Stimulated activated CD8-positive, alpha-beta memory T cell treated with anti-CD3 and anti-CD28 coated beads, Interleukin-7, amount 100 ng/mL, for 48 hours (primary cell): ENCODE measurements around the gene SLC13A1.

Experiments
- DNase-seq, 2 donors: peaks; one replicate each; pipeline ENCODE4 v3.0.0-alpha.2; 2020; ENCODE audit warnings: low read depth in 1 of 2; ENCODE audit errors: extremely low read depth in 1 of 2

The SLC13A1 gene

DNA sequence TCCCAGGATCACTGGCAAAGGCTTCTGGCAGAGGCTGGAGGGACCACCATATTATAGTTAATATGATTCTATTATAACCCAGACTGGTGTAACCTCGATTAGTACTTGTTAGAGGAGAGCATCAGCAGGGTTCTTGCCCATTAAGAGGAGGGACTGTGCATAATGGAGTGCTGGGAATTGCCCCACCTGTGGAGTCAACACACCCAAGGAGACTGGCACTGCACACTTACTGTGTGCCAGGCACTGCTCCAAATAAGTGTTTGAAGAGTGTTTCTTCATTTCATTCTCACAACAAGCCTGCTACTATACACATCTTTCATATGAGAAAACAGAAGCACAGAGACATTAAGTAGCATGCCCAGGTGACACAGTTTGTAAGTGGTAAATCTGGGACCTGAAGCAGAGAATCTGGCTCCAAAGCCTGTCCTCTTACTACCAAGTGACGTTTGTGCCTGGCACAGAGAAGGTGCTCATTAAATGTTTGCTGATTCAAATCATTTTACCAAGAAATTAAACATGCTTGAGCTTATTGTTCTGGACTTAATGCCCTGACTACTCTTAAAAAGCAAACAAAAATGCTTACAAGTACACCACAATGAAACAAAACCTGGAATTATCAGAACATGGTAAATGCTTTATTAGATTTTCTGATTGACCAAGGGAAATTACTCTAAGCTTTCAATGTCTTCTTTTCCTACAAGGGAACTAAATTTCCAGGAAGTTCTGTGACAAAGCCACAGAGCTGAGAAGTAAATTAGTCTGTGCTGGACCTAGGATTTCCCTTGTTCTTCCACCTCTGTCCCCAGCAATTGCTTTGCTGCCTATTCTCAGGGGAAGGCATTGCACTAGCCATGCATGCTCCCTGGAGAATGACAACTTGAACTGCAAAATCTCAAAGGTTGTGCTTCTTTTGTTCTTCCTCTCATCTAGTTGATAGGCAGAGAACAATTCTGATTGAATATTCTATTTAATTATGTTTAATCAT lies 809 bp downstream of the SLC13A1 start:
- DNase-seq = no peak

DNA sequence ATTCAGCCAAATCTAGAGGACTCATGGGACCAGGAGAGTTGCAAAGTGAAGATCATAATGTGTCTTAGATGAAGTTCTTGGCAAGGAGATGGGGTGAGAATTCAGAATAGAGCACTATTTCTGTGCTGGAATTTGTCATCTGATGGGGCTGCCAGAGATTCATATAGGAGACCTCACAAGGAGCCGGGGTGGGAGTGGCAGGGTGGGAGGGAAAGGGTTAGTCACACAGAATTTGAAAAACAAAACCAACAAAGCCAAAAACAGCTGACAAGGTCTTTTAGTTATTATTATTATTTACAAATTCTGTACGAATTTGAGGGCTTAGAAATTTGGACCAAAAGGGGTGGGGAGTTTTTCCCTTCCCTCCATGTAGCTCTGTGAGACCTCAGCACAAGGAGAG lies 1.7 kb downstream of the SLC13A1 start:
- no peak for DNase-seq

DNA sequence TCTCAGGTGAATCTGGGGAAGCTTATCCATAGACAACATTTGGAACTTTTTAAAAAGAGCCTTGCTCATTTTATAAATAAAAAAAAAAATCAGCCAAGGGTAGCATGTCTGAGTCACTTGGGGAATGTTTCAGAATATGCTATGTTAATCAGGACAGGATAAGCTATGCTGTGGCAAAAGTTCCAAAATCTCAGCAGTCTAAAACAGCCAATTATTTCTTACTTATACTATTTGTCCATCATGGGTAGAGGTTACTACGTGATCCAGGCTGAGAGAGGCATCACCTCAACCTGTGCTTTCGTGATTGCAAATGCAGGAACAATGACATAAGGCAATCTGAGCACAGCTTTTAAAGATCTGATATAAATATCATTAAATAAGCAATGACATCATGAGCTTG lies 6.5 kb downstream of the SLC13A1 start:
- DNase-seq = no peak

GRCh38 chr7:123191132-123191531 lies 8.6 kb downstream of the SLC13A1 start:
- DNase-seq = no peak

- no peak for DNase-seq
Observed at GRCh38 chr7:123190109-123190831, 9.5 kb downstream of the SLC13A1 start.

DNA sequence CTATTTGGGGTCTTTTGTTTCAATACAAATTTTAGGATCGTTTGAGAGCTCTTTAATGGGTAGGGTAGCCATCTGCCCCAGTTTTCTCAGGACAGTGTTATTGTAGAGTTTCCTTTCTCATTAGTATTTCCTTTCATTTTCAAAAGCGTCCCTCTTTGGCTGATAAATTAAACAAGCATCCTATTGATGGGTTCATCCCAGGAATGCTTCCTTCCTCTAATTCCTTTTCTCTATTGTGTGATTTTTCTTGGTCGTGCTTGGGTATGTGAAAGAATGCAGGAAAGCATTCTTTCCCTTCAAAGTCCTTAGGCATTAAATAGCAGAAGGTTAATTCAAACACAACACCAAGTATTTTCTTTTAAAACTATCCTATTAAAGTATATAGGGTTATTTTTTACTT lies 14.0 kb downstream of the SLC13A1 start:
- DNase-seq = no peak

DNA sequence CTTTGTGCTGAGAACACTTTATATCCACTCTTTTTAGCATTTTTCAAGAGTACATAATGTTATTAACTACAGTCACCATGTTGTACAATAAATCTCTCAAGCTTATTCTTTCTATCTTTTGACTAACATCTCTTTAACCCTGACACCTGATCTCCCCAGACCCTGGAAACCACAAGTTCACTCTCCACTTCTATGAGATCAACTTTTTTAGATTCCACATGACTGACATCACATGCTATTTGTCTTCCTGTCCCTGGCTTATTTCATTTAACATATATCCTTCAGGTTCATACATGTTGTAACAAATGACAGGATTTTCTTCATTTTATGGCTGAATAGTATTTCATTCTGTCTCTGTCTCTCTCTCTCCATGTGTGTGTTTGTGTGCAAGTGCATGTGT lies 15.5 kb downstream of the SLC13A1 start:
- DNase-seq = no peak

GRCh38 chr7:123183431-123183830 lies 16.3 kb downstream of the SLC13A1 start:
- DNase-seq = no peak

DNA sequence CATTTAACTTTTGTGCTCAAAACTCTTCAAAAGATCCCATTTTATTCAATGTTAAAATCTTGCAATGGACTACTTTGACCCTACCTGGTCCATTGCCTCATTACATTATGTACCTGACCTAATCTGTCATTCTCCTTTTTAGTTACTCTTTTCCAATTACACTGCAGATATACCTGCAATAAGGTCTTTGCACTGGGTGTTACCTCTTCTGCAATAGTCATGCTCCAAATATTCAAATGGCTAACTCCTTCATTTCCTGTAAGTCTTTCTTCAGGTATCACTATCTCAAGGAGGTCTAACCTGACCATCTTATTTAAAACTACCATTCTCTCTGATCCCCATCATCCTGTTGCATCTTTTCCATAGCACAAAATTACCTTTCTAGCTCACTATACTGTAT lies 22.3 kb downstream of the SLC13A1 start:
- DNase-seq = no peak

DNA sequence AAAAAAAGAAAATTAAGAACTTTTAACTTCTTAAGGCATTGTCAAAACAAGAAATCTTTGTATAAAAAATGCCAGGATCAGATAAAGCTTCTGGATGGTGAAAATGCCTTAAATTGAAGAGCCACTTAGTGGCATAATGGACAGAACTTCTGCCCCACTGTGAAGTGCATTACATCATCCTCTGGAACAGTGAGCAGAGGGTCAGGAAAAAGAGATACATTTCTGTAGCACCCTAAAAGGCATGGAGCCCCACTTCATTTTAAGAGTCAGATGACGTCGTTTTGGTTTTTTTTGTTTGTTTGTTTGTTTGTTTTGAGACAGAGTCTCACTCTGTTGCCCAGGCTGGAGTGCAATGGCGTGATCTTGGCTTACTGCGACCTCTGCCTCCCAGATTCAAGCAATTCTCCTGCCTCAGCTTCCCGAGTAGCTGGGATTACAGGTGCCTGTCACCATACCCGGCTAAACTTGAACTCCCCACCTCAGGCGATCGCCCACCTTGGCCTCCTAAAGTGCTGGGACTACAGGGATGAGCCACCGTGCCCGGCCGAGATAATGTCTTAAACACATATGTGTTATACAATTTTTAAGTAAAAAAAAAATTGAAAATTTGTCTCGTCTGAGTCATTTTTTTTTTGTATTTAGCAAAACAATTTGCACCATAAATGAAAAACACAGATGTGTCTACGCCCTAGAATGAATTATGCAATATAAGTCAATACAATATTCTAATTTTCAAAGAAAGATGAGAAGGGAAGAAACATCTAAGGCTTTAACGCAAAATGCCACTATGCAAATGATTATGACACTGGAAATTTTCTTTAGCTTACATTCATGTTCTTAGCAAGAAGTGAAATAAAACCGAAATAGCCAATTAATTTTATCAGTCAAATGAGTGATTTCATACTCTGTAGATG lies 29.2 kb downstream of the SLC13A1 start:
- no peak for DNase-seq

- no peak for DNase-seq
Observed at GRCh38 chr7:123169065-123169464, 30.7 kb downstream of the SLC13A1 start.

DNA sequence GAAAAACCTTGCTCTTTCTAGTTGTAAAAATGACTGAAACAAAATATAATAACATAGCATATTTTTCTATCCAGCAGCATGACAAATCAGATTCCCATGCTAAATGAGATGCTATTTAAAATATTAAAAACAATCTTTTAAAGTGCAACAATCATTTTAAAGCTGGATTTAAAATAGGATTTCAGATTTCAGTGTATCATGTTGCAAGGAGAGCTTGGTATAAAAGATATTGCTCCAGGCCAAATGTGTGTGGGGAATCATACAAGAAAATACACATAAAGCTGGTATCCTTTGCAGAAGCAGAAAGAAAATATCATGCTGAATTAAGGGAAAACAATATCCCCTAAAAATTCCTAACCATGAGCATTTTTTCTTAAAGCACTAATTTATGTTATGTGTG lies 42.2 kb downstream of the SLC13A1 start:
- no peak for DNase-seq

DNA sequence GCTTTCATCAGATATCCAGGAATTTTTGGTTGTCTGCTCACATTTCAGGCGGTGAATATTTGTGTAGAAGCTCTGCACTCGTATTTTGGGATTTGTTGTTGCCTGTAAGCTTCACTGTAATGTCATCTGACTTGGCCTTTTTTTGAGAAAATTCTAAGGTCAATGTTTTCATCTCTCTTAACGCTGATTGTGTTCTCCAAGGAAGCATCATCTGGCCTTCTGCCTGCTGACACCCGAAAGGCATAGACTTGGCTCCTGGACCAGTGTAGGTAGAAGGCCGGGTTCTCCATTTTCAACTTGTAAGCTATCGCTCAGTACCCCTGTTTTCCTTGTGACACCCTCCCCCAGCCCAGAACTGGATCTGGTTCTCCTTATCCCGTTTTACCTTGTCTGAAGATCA lies 44.2 kb downstream of the SLC13A1 start:
- no peak for DNase-seq

GRCh38 chr7:123154231-123154860 lies 45.4 kb downstream of the SLC13A1 start:
- DNase-seq = peak in 1 of 2 donors; percentile 18

DNA sequence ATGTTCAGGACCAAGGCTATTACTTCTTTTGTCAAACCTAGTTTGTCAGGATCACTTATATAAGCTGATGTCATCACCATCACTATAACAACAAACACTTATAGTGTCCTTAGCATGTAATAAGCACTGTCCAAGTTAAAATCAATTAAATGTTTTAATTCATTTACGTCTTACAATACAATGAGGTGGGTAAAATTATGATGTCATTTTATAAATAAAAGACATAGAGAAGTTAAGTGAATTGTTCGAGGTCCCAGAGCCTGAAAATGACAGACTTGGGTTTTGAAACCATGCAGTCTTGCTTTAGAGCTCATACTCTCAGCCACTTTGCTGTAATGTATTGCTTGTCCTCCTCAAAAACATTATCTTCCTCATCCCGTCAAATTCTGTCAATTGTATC lies 48.3 kb downstream of the SLC13A1 start:
- no peak for DNase-seq

GRCh38 chr7:123148813-123149212 lies 51.0 kb downstream of the SLC13A1 start:
- DNase-seq = no peak

GRCh38 chr7:123143252-123144006 lies 56.3 kb downstream of the SLC13A1 start:
- DNase-seq = no peak

GRCh38 chr7:123140561-123140960 lies 59.2 kb downstream of the SLC13A1 start:
- DNase-seq = no peak

GRCh38 chr7:123135960-123136359 lies 63.8 kb downstream of the SLC13A1 start:
- no peak for DNase-seq

- no peak for DNase-seq
Observed at GRCh38 chr7:123133924-123134323, 65.8 kb downstream of the SLC13A1 start.
